GM10266 (cell line): ENCODE measurements around the gene CEP19.

Experiments
- DNase-seq: peaks from one replicate; pipeline ENCODE4 v3.0.0; 2012; ENCODE audit errors: extremely low spot score
- CTCF ChIP-seq: IDR thresholded peaks from 2 replicates; pipeline ENCODE4 v1.5.1; 2012; ENCODE audit warnings: mild to moderate bottlenecking, low read depth; ENCODE audit not compliant: control insufficient read depth, insufficient read depth; ENCODE audit errors: missing control alignments

CEP19 gene

GRCh38 chr3:196741249-196741889 is 29.3 kb upstream of the CEP19 start:
- no peak for DNase-seq

GRCh38 chr3:196740481-196741248 is 28.6 kb upstream of the CEP19 start:
- TF ChIP-seq CTCF, result no peak
- no peak for DNase-seq

More at GRCh38 chr3:196741249-196741889, 29.3 kb upstream of the CEP19 start:
- TF ChIP-seq CTCF, result no peak

- no peak for TF ChIP-seq CTCF
These were observed 27.8 kb upstream of the CEP19 start, which contains the start of gene PAK2 for GRCh38 chr3:196739671-196740480. TSS of gene PAK2 (plus strand) at chr3:196739857. CDS start at chr3:196782647, 42,790 bp downstream.

GRCh38 chr3:196737655-196738054 is 25.6 kb upstream of the CEP19 start:
- TF ChIP-seq CTCF, result no peak
- DNase-seq, result no peak

More at GRCh38 chr3:196739671-196740480, 27.8 kb upstream of the CEP19 start, which contains the start of gene PAK2:
- DNase-seq, result peak; percentile 98

GRCh38 chr3:196736670-196737374 is 24.8 kb upstream of the CEP19 start:
- TF ChIP-seq CTCF, result no peak
- no peak for DNase-seq

- TF ChIP-seq CTCF, result no peak
These were observed 23.7 kb upstream of the CEP19 start for GRCh38 chr3:196735751-196736150.

More at GRCh38 chr3:196735751-196736150, 23.7 kb upstream of the CEP19 start:
- DNase-seq, result no peak
